AG10803 (cell line): ENCODE measurements around the gene ADGRB3.

Source experiments
- DNase-seq: peaks from one replicate; pipeline ENCODE4 v3.0.0; 2010; ENCODE audit warnings: low read depth
- H3K4me3 ChIP-seq: 2 replicates; pipeline ENCODE4 v1.5.1; 2011; ENCODE audit warnings: mild to moderate bottlenecking, low read length, control low read depth
- TF ChIP-seq, protein P1 (sequence below): conservative IDR thresholded peaks from 2 replicates; pipeline ENCODE4 v1.5.1; 2011; ENCODE audit warnings: mild to moderate bottlenecking, low read length, control low read depth, inconsistent platforms

ADGRB3 gene

DNA sequence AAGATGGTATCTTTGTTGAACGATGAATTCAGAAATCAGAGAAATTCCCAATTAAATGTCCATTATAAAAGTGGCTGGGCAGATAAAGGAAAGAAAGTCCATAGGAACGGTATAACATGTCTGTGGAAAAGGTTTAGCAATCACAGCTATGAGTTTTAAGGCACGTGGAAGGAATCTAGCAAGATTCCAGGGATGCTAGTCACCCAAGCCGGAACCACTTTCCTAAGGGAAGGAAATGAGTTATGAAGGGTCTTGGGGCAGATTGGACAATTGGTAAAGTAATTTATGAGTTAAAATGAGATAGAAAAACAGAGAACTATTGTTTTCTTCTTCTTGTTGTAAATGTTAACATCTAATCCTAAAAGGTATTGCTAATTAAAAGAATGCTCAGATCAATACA is 384.8 kb downstream of the ADGRB3 start:
- TF ChIP-seq, protein P1, sequence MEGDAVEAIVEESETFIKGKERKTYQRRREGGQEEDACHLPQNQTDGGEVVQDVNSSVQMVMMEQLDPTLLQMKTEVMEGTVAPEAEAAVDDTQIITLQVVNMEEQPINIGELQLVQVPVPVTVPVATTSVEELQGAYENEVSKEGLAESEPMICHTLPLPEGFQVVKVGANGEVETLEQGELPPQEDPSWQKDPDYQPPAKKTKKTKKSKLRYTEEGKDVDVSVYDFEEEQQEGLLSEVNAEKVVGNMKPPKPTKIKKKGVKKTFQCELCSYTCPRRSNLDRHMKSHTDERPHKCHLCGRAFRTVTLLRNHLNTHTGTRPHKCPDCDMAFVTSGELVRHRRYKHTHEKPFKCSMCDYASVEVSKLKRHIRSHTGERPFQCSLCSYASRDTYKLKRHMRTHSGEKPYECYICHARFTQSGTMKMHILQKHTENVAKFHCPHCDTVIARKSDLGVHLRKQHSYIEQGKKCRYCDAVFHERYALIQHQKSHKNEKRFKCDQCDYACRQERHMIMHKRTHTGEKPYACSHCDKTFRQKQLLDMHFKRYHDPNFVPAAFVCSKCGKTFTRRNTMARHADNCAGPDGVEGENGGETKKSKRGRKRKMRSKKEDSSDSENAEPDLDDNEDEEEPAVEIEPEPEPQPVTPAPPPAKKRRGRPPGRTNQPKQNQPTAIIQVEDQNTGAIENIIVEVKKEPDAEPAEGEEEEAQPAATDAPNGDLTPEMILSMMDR, result no peak
- no peak overlapping the region for H3K4me3 ChIP-seq
- DNase-seq, result peak; percentile 31

DNA sequence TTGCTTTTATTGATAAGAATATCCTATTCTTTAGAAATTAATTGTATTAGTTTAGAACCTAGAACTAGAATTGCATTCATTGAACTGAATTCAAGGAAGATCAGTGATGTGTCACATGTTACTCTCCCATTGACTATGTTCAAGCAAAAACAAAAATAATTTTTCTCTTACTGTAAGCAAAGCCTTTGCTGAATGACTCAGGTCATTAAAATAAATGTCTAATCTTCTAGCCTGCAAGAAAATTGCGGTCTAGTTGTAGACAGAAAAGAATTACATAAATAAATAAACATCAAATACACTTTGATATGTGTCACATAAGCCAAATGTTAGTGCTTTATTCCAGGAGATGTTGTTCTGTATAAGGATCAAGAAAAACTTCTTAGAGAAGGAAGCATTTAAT is 387.9 kb downstream of the ADGRB3 start:
- TF ChIP-seq, protein P1, result no peak
- H3K4me3 ChIP-seq, result no peak overlapping the region
- peak; percentile 45 for DNase-seq

DNA sequence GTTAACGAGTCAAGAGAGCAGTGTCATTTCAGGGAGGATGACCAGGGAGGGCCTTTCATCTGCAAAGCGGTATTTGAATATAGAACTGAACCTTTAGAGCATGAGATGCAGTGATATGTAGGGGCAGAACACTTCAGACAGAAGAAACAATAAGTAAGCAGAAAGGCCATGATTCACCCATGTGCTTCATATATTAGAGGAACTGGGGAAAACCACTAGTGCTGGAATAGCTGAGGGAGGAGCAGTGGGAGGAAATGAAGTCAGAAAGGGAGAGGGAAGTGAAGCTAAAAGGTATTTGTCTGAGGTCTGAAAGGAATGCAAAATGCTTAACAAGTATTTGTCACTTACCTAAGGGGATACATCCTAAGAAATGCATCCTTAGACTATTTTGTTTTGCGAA is 391.2 kb downstream of the ADGRB3 start:
- no peak overlapping the region for H3K4me3 ChIP-seq
- peak; percentile 25 for DNase-seq
- TF ChIP-seq, protein P1, result no peak

DNA sequence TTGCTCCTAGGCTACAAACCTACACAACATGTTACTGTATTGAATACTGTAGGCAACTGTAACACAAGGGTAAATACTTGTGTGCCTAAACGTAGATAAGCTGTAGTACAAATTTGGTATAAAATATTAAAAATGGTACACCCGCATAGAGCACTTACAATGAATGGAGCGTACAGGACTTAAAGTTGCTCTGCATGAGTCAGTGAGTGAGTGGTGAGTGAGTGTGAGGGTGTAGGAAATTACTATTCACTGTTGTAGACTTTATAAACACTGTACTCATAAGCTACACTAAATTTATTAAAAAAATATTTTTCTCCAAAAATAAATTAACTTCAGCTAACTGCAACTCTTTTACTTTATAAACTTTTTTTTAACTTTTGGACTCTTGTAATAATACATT is 391.6 kb downstream of the ADGRB3 start:
- DNase-seq, result no peak
- H3K4me3 ChIP-seq, result no peak overlapping the region
- TF ChIP-seq, protein P1, result no peak

DNA sequence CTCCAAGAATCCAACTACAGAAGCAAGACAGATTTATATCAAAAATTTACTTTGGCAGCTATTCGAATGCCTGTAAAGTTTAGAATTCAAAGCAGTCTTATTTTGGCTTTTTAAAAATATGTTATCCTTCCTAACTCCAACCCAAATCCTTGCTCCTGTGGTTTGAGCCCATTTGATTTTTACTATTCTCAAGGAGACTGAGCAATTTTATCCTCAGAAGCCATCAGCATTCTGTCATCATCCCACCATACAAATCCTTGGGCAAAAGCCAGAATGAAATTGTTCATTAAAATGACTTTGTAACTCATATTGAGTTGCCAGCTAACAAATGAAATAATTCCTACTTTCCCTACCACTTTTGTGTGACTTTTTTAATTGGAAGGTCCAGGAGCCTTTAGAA is 392.8 kb downstream of the ADGRB3 start:
- TF ChIP-seq, protein P1, result no peak
- no peak overlapping the region for H3K4me3 ChIP-seq
- DNase-seq, result no peak

DNA sequence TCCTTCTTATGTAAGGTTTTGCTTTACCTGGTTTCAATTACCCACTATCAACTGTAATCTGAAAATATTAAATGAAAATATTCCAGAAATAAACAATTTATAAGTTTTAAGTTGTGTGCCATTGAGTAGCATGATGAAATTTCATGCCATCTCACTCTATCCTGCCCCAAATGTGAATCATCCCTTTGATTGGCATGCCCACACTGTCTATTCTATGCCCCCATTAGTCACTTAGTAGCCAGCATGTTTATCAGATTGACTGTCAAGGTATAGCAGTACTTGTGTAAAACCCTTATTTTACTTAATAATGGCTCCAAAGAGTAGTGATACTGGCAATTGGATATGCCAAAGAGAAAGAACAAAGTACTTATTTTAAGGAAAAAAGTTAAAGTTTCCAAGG is 403.8 kb downstream of the ADGRB3 start:
- H3K4me3 ChIP-seq, result no peak overlapping the region
- TF ChIP-seq, protein P1, result no peak
- DNase-seq, result no peak

DNA sequence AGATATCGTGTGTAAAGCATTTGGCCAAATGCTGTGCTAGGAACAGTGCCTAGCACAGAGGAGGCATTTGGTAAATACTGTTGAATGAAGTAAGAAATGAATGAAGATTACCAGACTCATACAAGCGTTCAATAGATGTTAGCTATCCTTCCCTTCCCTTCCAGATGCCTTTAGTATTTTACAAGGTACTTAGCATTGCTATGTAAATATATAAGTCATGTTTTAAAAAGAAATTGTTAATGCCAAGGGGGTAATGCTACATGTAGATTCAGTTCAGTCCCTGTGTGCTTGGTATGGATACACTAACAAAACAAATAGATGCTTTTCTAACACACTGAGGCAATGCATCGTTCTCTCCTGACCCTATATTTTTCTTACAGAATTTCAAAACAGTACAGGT is 407.2 kb downstream of the ADGRB3 start:
- DNase-seq, result no peak
- H3K4me3 ChIP-seq, result no peak overlapping the region
- TF ChIP-seq, protein P1, result no peak
